Right lobe of liver (tissue), 4 donors: ENCODE data around the gene ABL1.

Experiments used
- CTCF ChIP-seq, 4 donors: fragments of 200-600 bp in 3 of 4; fragments of 450-650 bp in 1 of 4; IDR thresholded peaks; one replicate each; pipeline versions ENCODE4 v1.5.1 to v1.8.0; 2016 to 2022; ENCODE audit warnings: antibody characterized with exemption in 4 of 4, mild to moderate bottlenecking in 2 of 4
- POLR2A ChIP-seq: fragments of 450-650 bp; IDR thresholded peaks from one replicate; pipeline ENCODE4 v1.6.1; 2017; ENCODE audit warnings: antibody characterized with exemption, mild to moderate bottlenecking
- donor health status: DM: no; HTN: no; CAD: no.
- donor health status: DM: no; HTN: no; CAD: no.
- donor health status: DM: no; HTN: yes; CAD: no.

GRCh38 chr9:130898552-130898852 is 63.4 kb downstream of the ABL1 start:
- no peak for TF ChIP-seq CTCF (IDR thresholded peaks at IDR 0.05)
- no peak for TF ChIP-seq POLR2A
